ENCODE measurements around the gene ARHGEF38. TPM values are rescaled to one million over a fixed set of nuclear protein-coding genes. Genes with fewer than 3 reads are reported as not detected.

Gene ARHGEF38
- total RNA-seq, 1 donor from 2014 or later: not detected

- Histone ChIP-seq H3K36me3 (no peaks in the 10 kb centered on the region), H3K9me3 (no peaks in the 10 kb centered on the region), H3K27ac (no peak overlapping the region), H3K27me3 (no peaks in the 10 kb centered on the region), H3K4me3 (no peak overlapping the region), H3K4me1 (no peaks in the 10 kb centered on the region)
- intact Hi-C loops (cut with DNase I): no loop called here
- DNase-seq (ENCODE audit: low spot score in 2 of 2): no peak
- no peak for TF ChIP-seq CTCF (IDR thresholded peaks at IDR 0.05)
Observed at GRCh38 chr4:105624530-105624929, 72.1 kb downstream of the ARHGEF38 start.

GRCh38 chr4:105625214-105625613 is 72.8 kb downstream of the ARHGEF38 start:
- TF ChIP-seq CTCF (IDR thresholded peaks at IDR 0.05): no peak
- H3K9me3 ChIP-seq: no peaks in the 10 kb centered on the region
- no peak overlapping the region for H3K27ac ChIP-seq
- intact Hi-C loops (cut with DNase I): no loop called here
- H3K4me3 ChIP-seq: no peak overlapping the region
- H3K27me3 ChIP-seq: no peaks in the 10 kb centered on the region
- no peaks in the 10 kb centered on the region for H3K36me3 ChIP-seq
- H3K4me1 ChIP-seq: no peaks in the 10 kb centered on the region
- no peak for DNase-seq (ENCODE audit: low spot score in 2 of 2)

- no peak overlapping the region for H3K4me3 ChIP-seq
- H3K27me3 ChIP-seq: no peaks in the 10 kb centered on the region
- H3K36me3 ChIP-seq: no peaks in the 10 kb centered on the region
- H3K9me3 ChIP-seq: no peaks in the 10 kb centered on the region
- no peak for TF ChIP-seq CTCF (IDR thresholded peaks at IDR 0.05)
- H3K4me1 ChIP-seq: no peaks in the 10 kb centered on the region
- intact Hi-C loops (cut with DNase I): no loop called here
- H3K27ac ChIP-seq: no peak overlapping the region
- DNase-seq (ENCODE audit: low spot score in 2 of 2): no peak
Observed at GRCh38 chr4:105626846-105627245, 74.4 kb downstream of the ARHGEF38 start.

- intact Hi-C loops (cut with DNase I): no loop called here
- Histone ChIP-seq H3K27ac (no peak overlapping the region), H3K4me1 (no peaks in the 10 kb centered on the region), H3K9me3 (no peaks in the 10 kb centered on the region), H3K36me3 (no peaks in the 10 kb centered on the region), H3K27me3 (no peaks in the 10 kb centered on the region), H3K4me3 (no peak overlapping the region)
- no peak for DNase-seq (ENCODE audit: low spot score in 2 of 2)
- no peak for TF ChIP-seq CTCF (IDR thresholded peaks at IDR 0.05)
Observed at GRCh38 chr4:105627620-105628019, 75.2 kb downstream of the ARHGEF38 start.

- no peak for DNase-seq (ENCODE audit: low spot score in 2 of 2)
- H3K36me3 ChIP-seq: no peaks in the 10 kb centered on the region
- H3K4me1 ChIP-seq: no peaks in the 10 kb centered on the region
- no peak overlapping the region for H3K4me3 ChIP-seq
- H3K27ac ChIP-seq: no peak overlapping the region
- no peaks in the 10 kb centered on the region for H3K27me3 ChIP-seq
- H3K9me3 ChIP-seq: no peaks in the 10 kb centered on the region
- no peak for TF ChIP-seq CTCF (IDR thresholded peaks at IDR 0.05)
- intact Hi-C loops (cut with DNase I): no loop called here
Observed at GRCh38 chr4:105630670-105631655, 78.5 kb downstream of the ARHGEF38 start.

Data from ascending aorta (tissue), 2 donors.